ENCODE data around the gene DPT. TPM values are rescaled to one million over a fixed set of nuclear protein-coding genes. Genes with fewer than 3 reads are reported as not detected.

DPT gene
- polyA plus RNA-seq, 3 donors = not detected

- H3K27me3 ChIP-seq (ENCODE audit: control insufficient read depth in 2 of 2, insufficient read depth in 2 of 2, low read length in 2 of 2) = no peaks in the 10 kb centered on the region
- Mint-ChIP-seq H3K27ac (peak overlapping the region in 1 of 7 donors; percentile 24), H3K9me3 (peaks cover 0 to 1% (median 0%) of the 10 kb centered on the region in 7 donors), H3K4me1 (no peaks in the 10 kb centered on the region), H3K27me3 (ENCODE audit: low read depth in 3 of 3) (peaks cover 0 to 2% (median 0%) of the 10 kb centered on the region in 3 donors), H3K4me3 (no peak overlapping the region), H3K36me3 (no peaks in the 10 kb centered on the region)
- no peak overlapping the region for H3K9ac ChIP-seq (ENCODE audit: insufficient read depth, low read length, poor library complexity, severe bottlenecking)
- DNase-seq = no peak
- no peaks in the 10 kb centered on the region for H3K9me3 ChIP-seq (replicated peaks in 1 of 2; ENCODE audit: control insufficient read depth in 1 of 2, insufficient read depth in 1 of 2, low read length in 2 of 2)
- H3K27ac ChIP-seq (ENCODE audit: low read depth in 1 of 2, low read length in 2 of 2) = no peak overlapping the region
- no peaks in the 10 kb centered on the region for H4K20me1 ChIP-seq (ENCODE audit: insufficient read depth, low read length)
- H3K4me2 ChIP-seq (replicated peaks; ENCODE audit: extremely low read depth, low read length, poor library complexity, severe bottlenecking) = no peak overlapping the region
- H2AFZ ChIP-seq (ENCODE audit: insufficient read depth, low read depth, low read length, poor library complexity, severe bottlenecking) = no peak overlapping the region
- no peaks in the 10 kb centered on the region for H3K36me3 ChIP-seq (replicated peaks in 1 of 2; ENCODE audit: control insufficient read depth in 1 of 2, insufficient read depth in 2 of 2, low read length in 2 of 2)
- no peak for TF ChIP-seq CTCF (IDR thresholded peaks at IDR 0.05)
- no peaks in the 10 kb centered on the region for H3K79me2 ChIP-seq (ENCODE audit: insufficient read depth, low read length)
- intact Hi-C loops (cut with micrococcal nuclease) = no loop called here
- no peak overlapping the region for H3K4me3 ChIP-seq (replicated peaks in 1 of 3; ENCODE audit: low read depth in 2 of 3, low read length in 3 of 3)
- H3K4me1 ChIP-seq (ENCODE audit: control insufficient read depth in 1 of 2, insufficient read depth in 2 of 2, low read length in 2 of 2) = no peaks in the 10 kb centered on the region
- WGBS (ENCODE audit: insufficient coverage) = 100% methylated on average over 1 of the region's 1 CpG
These were observed 45.2 kb upstream of the DPT start for GRCh38 chr1:168774241-168774640.

DNA sequence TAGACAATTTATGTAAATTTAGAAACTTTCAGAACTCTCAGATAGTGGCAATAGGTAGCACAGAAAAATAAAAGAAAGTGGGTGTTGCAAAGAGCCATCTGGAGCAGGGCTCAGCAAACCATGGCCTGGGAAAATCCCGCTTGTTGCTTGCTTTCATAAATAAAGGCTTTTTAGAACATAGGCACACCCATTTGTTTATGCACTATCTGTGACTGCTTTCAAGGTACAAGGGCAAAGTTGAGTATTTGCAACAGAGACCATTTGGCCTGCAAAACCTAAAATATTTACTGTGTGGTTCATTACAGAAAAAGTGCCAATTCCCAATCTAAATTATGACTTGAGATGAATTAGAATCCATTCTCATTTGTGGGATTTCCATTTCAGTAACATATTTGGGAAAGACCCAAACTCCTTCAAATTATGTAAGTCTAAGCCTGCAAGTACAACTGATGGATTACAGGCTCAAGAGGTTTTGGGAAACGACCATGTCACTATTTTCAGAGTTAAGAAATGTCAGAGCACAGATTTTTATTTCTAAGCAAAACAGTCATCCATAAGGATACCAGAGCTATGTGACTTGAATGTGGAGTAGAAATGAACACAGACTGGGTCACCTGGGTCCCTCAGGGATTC lies 43.5 kb upstream of the DPT start:
- peaks cover 0 to 1% (median 0%) of the 10 kb centered on the region in 7 donors for H3K9me3 Mint-ChIP-seq
- H3K4me1 Mint-ChIP-seq = no peaks in the 10 kb centered on the region
- Histone ChIP-seq H3K27me3 (ENCODE audit: control insufficient read depth in 2 of 2, insufficient read depth in 2 of 2, low read length in 2 of 2) (no peaks in the 10 kb centered on the region), H3K79me2 (ENCODE audit: insufficient read depth, low read length) (no peaks in the 10 kb centered on the region), H2AFZ (ENCODE audit: insufficient read depth, low read depth, low read length, poor library complexity, severe bottlenecking) (no peak overlapping the region), H3K4me1 (ENCODE audit: control insufficient read depth in 1 of 2, insufficient read depth in 2 of 2, low read length in 2 of 2) (no peaks in the 10 kb centered on the region), H3K9me3 (replicated peaks in 1 of 2; ENCODE audit: control insufficient read depth in 1 of 2, insufficient read depth in 1 of 2, low read length in 2 of 2) (no peaks in the 10 kb centered on the region), H3K4me2 (replicated peaks; ENCODE audit: extremely low read depth, low read length, poor library complexity, severe bottlenecking) (no peak overlapping the region), H3K36me3 (replicated peaks in 1 of 2; ENCODE audit: control insufficient read depth in 1 of 2, insufficient read depth in 2 of 2, low read length in 2 of 2) (no peaks in the 10 kb centered on the region), H4K20me1 (ENCODE audit: insufficient read depth, low read length) (no peaks in the 10 kb centered on the region), H3K27ac (ENCODE audit: low read depth in 1 of 2, low read length in 2 of 2) (no peak overlapping the region), H3K4me3 (replicated peaks in 1 of 3; ENCODE audit: low read depth in 2 of 3, low read length in 3 of 3) (no peak overlapping the region), H3K9ac (ENCODE audit: insufficient read depth, low read length, poor library complexity, severe bottlenecking) (no peak overlapping the region)
- no peak for DNase-seq
- no peaks in the 10 kb centered on the region for H3K36me3 Mint-ChIP-seq
- peaks cover 0 to 2% (median 0%) of the 10 kb centered on the region in 3 donors for H3K27me3 Mint-ChIP-seq (ENCODE audit: low read depth in 3 of 3)
- WGBS (ENCODE audit: insufficient coverage) = 80% methylated on average over 1 of the region's 2 CpGs
- no peak for TF ChIP-seq CTCF (IDR thresholded peaks at IDR 0.05)
- no peak overlapping the region for H3K27ac Mint-ChIP-seq
- no peak overlapping the region for H3K4me3 Mint-ChIP-seq
- intact Hi-C loops (cut with micrococcal nuclease) = no loop called here

Data from CD14-positive monocyte (primary cell).